CD4-positive, alpha-beta T cell treated with Interferon gamma for 1 hour (primary cell): ENCODE data around the gene S100A6.
"Not testable (repeated sequence)": the region's sequence is repeated elsewhere in the genome, so short reads cannot be mapped to it uniquely, and the experiment has no call there.

Experiments used
- DNase-seq: peaks from one replicate; pipeline ENCODE4 v3.0.0-alpha.2; 2020

S100A6 gene

GRCh38 chr1:153526132-153526543 lies 9.7 kb downstream of the S100A6 start:
- no peak for DNase-seq

GRCh38 chr1:153525088-153525728 lies 10.6 kb downstream of the S100A6 start:
- no peak for DNase-seq

DNA sequence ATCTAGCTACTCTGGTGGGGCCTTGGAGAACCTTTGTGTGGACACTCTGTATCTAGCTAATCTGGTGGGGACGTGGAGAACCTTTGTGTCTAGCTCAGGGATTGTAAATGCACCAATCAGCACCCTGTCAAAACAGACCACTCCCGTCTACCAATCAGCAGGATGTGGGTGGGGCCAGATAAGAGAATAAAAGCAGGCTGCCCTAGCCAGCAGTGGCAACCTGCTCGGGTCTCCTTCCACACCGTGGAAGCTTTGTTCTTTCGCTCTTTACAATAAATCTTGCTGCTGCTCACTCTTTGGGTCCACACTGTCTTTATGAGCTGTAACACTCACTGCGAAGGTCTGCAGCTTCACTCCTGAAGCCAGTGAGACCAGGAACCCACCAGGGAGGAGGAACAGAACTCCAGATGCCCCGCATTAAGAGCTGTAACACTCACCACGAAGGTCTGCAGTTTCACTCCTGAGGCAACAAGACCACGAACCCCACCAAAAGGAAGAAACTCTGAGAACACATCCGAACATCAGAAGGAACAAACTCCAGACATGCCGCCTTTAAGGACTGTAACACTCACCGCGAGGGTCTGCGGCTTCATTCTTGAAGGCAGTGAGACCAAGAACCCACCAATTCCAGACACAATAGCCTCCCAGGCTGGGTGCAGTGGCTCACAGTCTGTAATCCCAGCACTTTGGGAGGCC lies 13.3 kb downstream of the S100A6 start:
- DNase-seq, result not testable (repeated sequence)

GRCh38 chr1:153521808-153522207 lies 14.0 kb downstream of the S100A6 start:
- not testable (repeated sequence) for DNase-seq

- DNase-seq, result no peak
Measured at GRCh38 chr1:153520818-153521476, 14.8 kb downstream of the S100A6 start.

DNA sequence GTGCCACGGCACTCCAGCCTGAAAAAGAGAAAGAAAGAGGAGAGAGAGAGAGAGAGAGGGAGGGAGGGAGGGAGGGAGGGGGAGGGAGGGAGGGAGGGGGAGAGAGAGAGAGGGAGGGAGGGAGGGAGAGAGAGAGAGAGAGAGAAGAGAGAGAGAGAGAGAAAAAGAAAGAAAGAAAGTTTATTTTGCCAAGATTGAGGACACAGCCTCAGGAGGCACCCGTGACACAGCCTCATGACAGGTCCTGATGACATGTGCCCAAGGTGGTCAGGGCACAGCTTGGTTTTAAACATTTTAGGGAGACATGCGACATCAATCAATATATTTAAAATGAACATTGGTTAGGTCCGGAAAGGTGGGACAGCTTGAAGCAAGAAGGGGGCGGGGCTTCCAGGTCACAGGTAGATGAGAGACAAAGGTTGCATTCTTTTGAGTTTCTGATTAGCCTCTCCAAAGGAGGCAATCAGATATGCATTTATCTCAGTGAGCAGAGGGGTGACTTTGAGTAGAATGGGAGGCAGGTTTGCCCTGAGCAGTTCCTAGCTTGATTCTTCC lies 15.6 kb downstream of the S100A6 start:
- not testable (repeated sequence) for DNase-seq

GRCh38 chr1:153519242-153519641 lies 16.5 kb downstream of the S100A6 start:
- no peak for DNase-seq

GRCh38 chr1:153515504-153516394 lies 20.0 kb downstream of the S100A6 start:
- DNase-seq, result no peak

DNA sequence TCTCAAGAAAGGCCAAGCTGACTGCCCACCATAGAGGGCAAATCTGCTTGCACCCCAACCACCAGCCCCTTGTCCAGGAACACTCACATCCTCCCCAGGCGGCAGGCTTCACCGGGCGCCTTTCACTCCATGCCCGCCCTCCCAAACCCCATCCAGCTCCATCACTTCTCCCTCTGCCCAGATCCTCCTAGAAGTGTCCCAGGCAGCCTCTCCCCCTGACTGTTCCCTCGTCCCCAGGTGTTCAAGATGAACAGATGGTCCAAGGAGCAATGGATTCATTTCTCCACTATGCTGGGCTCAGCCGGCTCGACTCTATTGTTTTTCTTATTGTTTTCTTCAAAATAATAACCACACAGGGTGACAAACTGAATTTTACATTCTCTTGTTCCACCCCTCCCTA lies 22.1 kb downstream of the S100A6 start:
- no peak for DNase-seq

DNA sequence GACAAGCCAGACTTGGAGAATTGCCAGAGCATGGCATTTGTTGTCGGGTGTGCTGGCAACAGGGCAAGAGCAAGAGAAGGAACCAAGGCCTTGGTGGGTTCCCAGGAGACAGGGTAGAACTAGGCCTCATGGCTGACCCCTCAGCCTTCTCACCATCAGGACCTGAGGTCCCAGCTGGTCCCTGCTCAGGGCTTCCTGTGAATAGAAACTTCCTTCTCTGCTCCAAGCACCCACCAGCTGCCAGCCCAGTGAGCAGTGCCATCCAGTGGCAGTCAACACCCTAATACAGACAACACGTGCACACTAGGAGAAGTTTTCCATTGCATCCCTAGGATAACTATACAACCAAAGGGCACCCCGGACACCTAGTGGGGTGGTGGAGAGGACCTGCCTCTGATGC lies 22.8 kb downstream of the S100A6 start:
- DNase-seq, result no peak

GRCh38 chr1:153510984-153511410 lies 24.8 kb downstream of the S100A6 start:
- peak; percentile 74 for DNase-seq

GRCh38 chr1:153509729-153510354 lies 25.9 kb downstream of the S100A6 start:
- peak; percentile 25 for DNase-seq

GRCh38 chr1:153509036-153509435 lies 26.8 kb downstream of the S100A6 start:
- no peak for DNase-seq

DNA sequence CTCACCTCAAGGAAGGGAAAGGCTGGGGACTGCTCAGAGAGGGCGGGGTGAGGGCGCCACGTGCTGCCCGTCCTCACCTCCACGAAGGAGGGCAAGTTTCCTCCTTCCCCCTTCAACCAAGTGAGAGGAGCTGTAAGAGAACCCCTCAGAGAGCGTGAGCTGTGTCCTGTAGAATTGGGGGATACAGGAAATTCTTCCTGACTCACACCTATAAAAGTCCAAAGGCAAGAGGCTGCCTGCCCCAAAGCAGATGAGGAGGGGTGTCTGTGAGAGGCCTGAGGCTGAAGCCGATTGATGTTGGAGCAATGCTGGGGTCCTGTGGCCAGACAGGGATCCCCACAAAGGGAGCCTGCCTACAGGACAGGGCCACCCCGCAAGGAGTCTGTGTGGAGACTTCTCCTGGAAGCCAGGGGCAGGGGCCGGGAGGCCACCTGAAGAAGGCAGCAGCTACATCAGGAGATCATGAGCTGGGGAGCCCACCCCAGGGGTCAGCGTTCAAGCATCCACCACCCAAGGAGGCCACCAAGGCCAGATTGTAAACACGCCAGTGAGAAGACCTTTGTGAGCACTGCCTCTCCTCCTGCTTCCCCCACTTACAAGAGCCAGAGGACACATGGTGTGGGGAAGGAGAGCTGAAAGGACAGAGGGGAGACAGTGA lies 27.7 kb downstream of the S100A6 start:
- no peak for DNase-seq

DNA sequence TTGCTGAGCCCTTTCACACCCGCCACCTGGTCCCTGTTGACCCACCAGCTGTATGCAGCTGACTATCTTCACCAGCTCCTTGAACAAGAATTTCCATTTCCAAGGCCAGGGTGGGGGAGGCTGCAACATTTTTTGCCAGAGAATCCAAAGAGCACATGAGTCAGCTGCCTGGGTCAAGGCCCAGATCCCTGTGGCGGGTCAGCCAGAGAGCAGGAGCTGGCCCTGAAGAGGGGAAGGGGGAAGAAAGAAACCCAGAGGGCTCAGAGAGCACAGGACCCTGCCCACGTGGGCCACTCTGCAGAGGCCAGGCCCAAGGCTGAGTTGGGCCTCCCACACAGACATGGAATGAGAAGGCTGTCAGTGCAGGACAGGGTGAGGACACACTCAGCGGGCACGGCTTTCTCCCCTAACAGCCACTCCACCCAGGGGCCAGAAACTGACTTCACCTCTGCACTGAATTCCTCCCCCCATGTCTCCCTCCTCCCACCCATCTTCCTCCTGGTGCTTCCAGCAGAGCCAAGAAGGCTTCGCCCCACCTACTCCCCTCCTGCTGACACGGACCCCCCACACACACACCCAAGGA lies 28.9 kb downstream of the S100A6 start:
- no peak for DNase-seq

DNA sequence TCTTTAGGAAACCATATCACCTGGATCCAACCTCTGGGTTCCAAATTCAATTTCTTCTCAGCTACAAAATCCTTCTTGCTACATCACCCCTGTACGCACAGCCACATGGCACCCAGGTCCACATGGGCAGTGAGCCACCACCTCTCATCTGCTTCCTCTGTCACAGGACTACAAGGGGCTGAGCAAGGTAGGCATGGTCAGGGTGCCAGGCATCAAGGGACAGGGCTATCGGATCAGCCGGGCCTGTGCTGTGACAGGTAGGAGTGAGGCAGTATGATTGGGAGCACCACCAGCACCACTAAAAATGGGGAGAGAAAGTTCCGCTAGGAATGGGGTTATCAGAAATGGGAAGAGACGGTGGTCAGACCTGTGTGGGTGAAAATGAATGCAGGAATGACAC lies 29.4 kb downstream of the S100A6 start:
- DNase-seq, result no peak

GRCh38 chr1:153505576-153505975 lies 30.2 kb downstream of the S100A6 start:
- no peak for DNase-seq

DNA sequence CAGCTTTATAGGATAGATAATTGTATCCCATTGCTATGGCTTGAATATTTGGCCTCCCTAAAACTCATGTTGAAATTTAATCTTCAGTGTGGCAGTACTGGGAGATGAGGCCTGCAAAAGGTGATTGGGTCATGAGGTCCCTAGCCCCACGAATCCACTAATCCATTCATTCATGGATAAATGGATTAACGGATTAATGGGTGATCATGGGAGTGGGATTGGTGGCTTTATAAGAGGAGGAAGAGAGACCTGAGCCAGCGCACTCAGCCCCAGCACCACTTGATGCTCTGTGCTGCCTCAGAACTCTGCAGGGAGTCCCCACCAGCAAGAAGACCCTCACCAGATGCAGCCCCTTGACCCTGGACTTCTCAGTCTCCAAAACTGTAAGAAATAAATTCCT lies 32.0 kb downstream of the S100A6 start:
- no peak for DNase-seq

- no peak for DNase-seq
Measured at GRCh38 chr1:153498746-153499145, 37.0 kb downstream of the S100A6 start.

DNA sequence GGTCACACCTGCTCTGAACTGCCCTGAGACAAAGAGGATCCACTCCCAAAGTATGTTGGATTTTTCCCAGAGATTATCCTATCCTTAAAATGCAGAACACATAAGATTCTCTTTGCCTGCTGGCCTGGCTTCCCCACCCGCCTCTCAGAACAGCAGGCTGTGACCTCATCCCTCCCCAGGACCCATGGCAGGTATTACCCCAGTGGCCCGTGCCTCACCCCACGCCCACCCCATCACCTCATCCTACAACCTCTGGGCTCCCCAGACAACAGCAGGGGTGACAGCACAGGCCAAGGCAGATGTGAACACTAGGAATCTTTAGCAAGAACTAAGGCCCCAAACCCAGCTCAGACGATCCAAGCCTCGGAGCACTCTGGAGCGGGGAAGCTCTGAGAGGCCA lies 40.3 kb downstream of the S100A6 start:
- DNase-seq, result no peak

DNA sequence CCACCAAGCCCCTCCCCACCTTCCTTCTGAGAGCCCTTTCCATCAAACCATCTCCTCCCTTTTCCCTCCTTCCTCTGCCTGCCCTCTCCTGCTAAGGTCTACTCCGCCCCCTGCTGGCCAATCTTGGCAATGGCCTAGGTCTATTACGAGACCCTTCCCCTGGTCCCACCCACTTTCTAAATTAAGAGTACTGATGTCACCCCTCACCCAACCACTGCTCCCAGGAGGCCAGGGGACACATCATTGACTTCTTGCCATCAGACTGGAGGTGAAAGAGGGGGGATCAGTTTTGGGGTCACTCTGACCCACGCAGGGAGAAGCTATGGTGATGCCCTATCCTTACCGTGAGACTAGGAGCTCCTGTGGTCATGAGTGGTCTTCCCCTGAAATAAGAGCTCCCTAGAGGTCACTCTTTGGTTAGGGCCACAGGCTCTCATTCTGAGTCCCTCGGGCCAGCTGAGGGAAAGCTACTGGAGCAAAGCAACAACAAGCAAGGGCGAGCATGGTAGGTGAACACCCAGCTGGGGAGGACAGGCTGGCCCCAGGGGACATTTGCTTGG lies 40.7 kb downstream of the S100A6 start:
- DNase-seq, result peak; percentile 66
